AG10803 (cell line): ENCODE measurements around the gene CCSAP.

Experiments used
- DNase-seq: peaks from one replicate; pipeline ENCODE4 v3.0.0; 2010; ENCODE audit warnings: low read depth
- H3K4me3 ChIP-seq: 2 replicates; pipeline ENCODE4 v1.5.1; 2011; ENCODE audit warnings: mild to moderate bottlenecking, low read length, control low read depth
- TF ChIP-seq, protein P1 (sequence below): conservative IDR thresholded peaks from 2 replicates; pipeline ENCODE4 v1.5.1; 2011; ENCODE audit warnings: mild to moderate bottlenecking, low read length, control low read depth, inconsistent platforms

Gene CCSAP

GRCh38 chr1:229310833-229311232 is 32.0 kb downstream of the CCSAP start:
- no peak for DNase-seq
- no peak overlapping the region for H3K4me3 ChIP-seq
- TF ChIP-seq, protein P1, sequence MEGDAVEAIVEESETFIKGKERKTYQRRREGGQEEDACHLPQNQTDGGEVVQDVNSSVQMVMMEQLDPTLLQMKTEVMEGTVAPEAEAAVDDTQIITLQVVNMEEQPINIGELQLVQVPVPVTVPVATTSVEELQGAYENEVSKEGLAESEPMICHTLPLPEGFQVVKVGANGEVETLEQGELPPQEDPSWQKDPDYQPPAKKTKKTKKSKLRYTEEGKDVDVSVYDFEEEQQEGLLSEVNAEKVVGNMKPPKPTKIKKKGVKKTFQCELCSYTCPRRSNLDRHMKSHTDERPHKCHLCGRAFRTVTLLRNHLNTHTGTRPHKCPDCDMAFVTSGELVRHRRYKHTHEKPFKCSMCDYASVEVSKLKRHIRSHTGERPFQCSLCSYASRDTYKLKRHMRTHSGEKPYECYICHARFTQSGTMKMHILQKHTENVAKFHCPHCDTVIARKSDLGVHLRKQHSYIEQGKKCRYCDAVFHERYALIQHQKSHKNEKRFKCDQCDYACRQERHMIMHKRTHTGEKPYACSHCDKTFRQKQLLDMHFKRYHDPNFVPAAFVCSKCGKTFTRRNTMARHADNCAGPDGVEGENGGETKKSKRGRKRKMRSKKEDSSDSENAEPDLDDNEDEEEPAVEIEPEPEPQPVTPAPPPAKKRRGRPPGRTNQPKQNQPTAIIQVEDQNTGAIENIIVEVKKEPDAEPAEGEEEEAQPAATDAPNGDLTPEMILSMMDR: no peak

DNA sequence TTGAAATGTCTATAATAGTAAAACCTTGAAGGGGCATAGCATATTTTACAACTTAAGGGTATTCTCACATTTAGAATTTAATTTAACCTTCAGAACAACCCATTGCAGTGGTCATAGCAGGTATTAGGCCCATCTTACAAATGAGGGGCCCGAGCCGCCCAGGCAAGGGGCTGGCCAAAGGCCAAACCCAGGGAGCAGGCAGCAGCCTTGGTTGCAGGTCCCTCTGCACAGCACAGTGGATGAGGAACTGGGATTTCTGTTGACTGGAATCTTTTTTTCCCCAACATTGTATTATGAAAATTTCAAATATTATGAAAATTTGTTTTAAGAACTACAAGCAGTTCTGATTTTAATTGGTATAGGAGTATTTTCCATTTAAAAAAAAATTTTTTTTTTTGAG is 33.2 kb downstream of the CCSAP start:
- no peak overlapping the region for H3K4me3 ChIP-seq
- TF ChIP-seq, protein P1: no peak
- no peak for DNase-seq

DNA sequence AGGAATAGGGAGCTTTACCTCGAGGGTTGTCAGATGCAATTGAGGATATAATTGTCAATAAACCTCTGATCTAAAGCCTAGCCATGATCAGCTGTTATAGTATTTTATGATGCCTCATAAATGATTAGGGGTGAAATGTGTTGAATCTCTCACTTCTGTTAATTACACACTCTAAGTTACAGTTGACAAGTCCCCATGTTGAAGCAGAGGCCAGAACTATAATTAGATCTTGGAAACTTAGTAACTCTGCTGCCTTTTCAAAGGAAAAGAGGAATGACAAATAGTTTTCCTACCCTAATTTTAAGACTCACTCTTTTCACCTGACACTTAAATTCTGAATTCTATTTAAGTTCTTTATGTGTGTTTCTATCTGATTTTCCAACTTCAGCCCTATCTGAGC is 33.8 kb downstream of the CCSAP start:
- TF ChIP-seq, protein P1: no peak
- DNase-seq: no peak
- no peak overlapping the region for H3K4me3 ChIP-seq

GRCh38 chr1:229305392-229305791 is 37.5 kb downstream of the CCSAP start:
- TF ChIP-seq, protein P1: no peak
- DNase-seq: no peak
- H3K4me3 ChIP-seq: no peak overlapping the region

- no peak for DNase-seq
- H3K4me3 ChIP-seq: no peak overlapping the region
- TF ChIP-seq, protein P1: no peak
Measured at GRCh38 chr1:229303855-229304254, 39.0 kb downstream of the CCSAP start.

- DNase-seq: no peak
- H3K4me3 ChIP-seq: no peak overlapping the region
- TF ChIP-seq, protein P1: no peak
Measured at GRCh38 chr1:229302740-229303139, 40.1 kb downstream of the CCSAP start.

DNA sequence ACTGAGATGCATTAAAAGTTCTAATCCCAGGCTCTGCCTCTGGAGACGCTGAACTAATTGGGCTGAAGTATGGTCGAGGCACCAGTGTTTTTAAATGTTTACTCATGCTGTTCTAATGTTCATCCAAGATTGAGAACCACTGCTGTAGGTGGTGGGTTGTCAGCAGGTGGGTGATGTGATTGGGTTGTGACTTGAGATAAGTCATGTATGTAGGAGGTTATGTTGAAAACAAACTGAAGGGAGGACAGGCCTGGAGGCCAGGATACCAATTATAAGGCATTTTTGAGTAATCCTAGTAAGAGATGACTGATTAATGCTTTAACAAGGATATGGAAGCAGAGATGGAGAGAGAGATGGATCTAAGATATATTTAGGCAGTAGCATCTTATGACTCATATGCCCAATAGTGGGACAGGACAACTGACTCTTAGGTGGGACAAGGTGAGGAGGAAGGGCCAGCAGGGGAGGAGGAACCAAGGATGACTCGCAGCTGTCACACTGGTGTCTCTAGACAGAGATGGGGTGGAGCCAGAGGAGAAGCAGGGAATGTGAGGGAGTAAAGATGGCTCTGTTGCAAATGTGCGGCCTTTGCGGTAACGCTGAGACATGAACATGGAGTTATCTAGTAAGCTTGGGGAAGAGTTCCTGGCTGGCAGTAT is 42.6 kb downstream of the CCSAP start:
- H3K4me3 ChIP-seq: no peak overlapping the region
- no peak for DNase-seq
- TF ChIP-seq, protein P1: no peak
